ENCODE results near the gene PODN.

Gene PODN

DNA sequence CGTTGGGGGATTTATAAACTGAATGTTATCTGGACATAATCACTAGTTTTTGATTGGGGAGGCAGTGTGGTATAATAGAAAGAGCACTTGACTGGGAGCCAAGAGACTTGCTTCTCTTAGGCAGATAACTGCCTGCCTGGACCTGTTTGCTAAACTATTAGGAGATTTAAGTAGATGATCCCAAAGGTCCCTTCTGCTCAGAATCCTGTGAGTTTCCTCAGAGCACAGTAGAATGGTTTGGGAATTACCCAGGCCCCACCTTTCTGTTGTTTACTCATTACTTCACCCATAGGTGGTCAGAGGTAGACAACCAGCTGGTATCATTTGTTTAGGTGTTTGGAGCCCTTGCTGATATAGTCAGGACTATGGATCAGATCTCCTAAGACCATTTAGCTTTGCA is 10.3 kb upstream of the PODN start:
- no peak for DNase-seq (ENCODE audit: low spot score)

DNA sequence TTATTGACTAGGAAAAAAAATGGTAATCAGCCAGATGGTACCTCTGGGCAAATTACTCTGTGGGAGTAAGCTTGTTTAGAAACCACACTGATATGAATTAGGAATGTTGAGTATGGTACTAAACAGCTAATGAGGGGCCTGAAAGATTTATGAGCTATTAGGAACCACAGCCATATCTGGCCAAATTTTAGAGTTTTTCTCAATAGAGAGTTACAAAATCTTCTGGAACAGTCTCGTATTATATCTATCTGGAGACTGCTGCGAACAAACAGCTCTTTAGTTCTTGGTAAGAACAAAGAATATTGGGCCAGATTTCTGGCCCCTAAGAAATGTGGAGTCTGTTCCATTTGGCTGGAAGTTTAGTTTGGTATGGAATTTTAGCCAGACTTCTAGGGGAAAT is 4.9 kb upstream of the PODN start:
- no peak for DNase-seq (ENCODE audit: low spot score)

DNA sequence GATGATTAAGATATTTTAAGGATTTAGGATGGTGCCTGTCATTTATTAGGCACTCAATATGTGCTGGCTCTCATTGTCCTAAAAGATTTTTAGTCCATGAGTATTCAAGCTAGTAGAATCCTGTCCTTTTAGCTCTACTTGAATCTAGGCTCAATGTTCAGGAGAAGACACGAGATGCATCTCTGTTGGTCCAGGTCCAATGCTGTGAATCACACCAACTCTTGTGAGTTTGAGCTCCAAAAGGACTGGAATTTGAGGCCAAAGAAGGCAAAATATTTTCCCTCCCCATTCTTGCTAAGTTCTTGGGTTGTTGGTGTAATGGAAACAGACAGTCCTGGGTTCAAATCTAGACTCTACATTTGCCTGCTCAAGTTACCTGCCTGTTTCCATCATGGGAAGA is 1.4 kb upstream of the PODN start:
- no peak for DNase-seq (ENCODE audit: low spot score)

DNA sequence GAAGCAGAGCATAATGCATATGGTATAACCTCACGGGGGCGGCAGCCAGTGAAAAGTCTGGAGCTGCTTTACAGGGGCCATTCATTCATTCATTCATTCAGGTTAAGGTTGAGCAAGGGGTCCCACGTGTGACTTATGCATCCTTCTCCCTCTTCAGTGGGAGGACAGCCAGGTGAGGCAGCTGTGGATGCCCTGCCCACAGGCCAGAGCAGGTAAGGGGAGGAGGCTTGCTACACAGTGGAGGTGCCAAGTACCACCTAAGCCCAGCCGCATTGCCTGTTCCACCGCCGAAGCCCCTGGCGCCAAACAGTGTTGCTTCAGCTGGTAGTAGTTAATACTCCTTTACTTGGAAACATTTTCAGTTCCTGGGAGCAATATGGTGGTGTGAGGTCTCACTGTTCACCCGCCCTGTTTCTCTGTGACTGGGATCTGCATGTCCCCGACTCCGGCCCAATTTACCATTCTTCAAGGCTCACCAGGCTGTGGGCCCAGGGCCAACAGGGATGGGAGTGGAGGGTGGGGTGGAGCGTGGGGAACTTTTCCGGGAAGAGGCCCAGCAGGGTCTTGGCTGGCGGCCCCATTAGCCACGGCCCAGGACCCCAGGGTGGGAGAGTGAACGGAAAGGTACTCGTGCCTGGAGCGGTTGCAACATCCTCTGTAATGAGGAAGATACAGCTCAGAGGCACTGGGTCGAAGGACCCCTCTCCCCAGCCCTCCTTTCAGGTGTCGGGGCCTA is 722 bp upstream of the PODN start:
- no peak for DNase-seq (ENCODE audit: low spot score)

GRCh38 chr1:53062708-53063591 is 937 bp downstream of the PODN start:
- no peak for DNase-seq (ENCODE audit: low spot score)

DNA sequence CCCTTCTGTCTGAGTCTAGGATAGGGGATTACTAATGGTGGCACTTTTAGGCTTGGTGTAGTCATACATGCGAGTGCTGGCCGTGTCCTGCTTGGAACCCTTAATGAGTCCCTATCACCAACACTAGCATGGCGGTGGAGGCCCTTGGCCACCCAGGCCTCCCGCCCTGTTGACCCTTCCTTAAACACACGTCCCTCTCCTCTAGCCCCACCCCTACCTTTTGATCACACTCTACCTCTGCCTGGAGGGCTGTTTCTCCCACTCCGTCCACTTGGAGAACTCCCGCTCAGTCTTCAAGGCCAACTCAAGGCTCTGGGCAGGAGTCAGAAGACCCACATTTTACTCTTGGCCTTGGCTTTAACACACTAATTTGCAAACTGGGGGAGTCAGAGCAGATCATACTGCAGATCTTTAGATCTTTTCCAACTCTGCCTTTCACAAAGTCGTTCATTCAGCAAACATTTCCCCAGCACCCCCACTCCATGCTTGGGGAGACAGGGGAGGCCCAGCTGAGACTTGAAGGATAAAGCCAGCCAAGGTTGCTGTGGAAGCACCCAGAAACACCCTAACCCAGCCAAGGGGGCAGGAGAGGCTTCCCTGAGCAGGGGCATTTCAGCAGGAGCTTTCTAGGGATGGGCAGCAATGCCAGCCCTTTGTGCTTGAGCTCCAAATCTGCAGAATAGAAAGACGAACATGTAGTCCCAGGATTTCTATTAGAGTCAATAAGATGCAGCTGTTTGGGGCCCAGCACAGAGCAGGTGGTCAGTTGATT is 1.9 kb downstream of the PODN start:
- no peak for DNase-seq (ENCODE audit: low spot score)

GRCh38 chr1:53065391-53065790 is 3.4 kb downstream of the PODN start:
- no peak for DNase-seq (ENCODE audit: low spot score)

GRCh38 chr1:53066488-53066887 is 4.5 kb downstream of the PODN start:
- no peak for DNase-seq (ENCODE audit: low spot score)

DNA sequence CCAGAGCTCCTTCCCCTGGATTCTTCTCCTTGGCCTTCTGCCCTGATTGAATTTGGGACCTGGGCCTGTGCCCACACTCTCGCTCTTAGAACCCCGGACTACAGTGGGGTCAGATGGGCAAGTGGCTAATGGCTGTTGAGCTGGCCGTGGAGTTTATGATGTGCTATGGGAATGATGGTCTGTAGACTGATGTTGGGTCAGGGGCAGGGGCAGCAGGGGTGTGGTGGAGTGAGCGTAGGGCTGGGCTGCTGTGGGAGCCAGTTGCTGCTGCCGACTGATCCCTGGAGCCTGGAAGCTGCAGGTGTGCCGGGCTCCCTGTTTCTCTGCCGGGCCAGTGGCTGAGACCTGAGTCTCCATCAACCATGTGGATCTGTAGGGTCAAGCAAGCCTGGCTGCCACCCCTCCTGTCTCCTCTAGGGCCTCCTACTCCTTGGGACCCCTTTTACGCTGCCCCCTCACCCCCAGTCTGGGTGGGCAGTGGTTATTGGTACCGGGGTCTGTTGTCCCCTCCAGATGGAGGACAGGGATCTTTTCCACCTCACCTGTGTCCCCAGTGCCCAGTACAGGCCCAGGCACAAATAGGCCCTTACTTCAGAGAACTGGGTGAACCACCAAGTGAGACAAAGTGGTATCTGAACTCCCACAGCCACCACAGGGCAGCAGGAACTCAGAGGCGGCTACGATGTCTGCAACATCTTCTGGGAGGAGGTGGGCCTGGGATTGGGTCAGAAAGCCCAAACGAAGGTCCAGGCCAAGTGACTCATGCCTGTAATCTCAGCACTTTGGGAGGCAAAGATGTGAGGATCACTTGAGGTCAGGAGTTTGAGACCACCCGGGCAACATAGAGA is 5.1 kb downstream of the PODN start:
- no peak for DNase-seq (ENCODE audit: low spot score)

GRCh38 chr1:53067886-53068285 is 5.9 kb downstream of the PODN start:
- DNase-seq (ENCODE audit: low spot score): no peak

DNA sequence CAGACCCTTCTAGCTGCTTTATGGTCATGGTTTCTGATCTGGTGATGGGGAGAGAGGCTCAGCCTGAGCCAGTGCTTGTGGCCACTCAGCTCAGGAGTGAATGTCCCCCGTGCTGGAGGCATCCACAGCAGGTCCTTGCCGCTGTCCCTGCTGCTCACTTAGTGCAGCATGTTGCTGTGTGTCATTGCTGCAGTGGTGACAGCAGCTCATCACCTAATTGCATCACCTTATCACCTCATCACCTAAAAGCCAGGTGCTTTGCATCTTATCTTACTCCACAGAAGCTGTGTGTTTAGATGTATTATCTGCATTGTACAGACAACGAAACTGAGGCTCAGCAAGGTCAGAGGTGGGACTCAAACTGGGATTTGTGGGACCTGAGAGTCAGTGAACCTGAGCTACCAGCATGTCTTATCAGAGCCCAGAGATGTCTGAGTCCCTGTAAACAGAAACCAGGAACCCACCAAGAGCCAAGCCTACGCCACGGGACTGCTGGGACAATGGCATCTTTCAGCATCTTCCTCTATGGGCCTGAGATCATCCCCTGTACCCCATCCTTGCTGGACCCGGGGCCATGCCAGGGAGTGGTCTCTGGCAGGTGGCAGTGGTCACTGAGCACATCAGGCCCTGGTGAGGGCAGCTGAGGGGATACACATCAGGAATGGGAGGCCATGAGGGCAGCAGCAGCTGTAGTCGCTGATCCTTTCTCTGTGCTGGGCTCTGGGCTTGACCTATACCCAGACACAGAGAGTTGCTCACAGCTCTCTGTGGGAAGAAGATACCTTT is 6.5 kb downstream of the PODN start:
- no peak for DNase-seq (ENCODE audit: low spot score)

- no peak for DNase-seq (ENCODE audit: low spot score)
Observed at GRCh38 chr1:53069265-53069662, 7.3 kb downstream of the PODN start.

DNA sequence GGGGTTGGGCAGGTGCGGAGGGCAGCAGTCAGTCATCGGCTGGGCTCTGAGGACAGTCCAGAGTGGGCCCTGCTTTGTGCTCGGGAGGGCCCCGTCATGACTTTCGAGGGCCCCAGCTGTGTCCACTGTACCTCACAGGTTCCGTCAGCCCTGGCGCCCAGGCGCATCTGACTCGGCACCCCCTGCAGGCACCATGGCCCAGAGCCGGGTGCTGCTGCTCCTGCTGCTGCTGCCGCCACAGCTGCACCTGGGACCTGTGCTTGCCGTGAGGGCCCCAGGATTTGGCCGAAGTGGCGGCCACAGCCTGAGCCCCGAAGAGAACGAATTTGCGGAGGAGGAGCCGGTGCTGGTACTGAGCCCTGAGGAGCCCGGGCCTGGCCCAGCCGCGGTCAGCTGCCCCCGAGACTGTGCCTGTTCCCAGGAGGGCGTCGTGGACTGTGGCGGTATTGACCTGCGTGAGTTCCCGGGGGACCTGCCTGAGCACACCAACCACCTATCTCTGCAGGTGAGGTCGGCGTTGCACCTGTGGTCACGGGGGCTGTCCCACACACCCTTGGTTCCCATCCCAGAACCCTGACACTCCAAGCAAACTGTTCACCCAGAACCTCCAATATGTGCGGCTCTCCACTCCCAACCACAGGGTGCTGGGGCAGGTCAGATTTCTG is 7.8 kb downstream of the PODN start:
- DNase-seq (ENCODE audit: low spot score): no peak

- DNase-seq (ENCODE audit: low spot score): no peak
Observed at GRCh38 chr1:53070621-53071020, 8.6 kb downstream of the PODN start.

DNA sequence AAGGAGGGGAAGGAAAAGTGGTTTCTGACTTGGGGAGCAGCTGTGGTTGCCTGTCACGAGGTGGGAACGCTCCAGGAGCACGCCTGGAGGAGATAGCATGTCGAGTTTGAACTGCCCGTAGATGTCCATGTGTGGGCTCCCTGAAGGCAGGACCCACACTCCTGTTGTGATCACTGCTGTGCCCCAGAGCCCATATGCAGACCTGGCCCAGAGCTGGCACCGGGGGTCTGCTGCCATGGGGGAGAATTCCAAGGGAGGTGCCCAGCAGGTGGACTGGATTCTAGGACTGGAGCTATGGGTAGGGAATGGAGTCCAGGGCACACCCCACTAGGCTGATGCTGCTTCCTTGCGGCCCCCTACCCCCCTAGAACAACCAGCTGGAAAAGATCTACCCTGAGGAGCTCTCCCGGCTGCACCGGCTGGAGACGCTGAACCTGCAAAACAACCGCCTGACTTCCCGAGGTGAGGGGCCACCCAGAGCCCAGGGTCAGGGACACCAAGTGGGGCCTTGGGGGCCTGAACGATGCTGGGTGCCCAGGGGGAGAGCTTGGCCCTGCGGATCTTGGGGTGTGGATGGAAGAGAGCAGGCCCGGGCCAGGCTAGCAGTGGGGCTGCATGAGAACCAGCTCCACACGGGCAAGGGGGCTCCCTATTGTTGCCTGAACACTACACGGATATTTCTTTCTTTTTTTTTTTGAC is 9.3 kb downstream of the PODN start:
- DNase-seq (ENCODE audit: low spot score): no peak

GRCh38 chr1:53071915-53072314 is 9.9 kb downstream of the PODN start:
- no peak for DNase-seq (ENCODE audit: low spot score)

- no peak for DNase-seq (ENCODE audit: low spot score)
Observed at GRCh38 chr1:53073287-53073686, 11.3 kb downstream of the PODN start.

- peak; percentile 14 for DNase-seq (ENCODE audit: low spot score)
Observed at GRCh38 chr1:53073868-53074311, 11.9 kb downstream of the PODN start.

- DNase-seq (ENCODE audit: low spot score): no peak
Observed at GRCh38 chr1:53074313-53075154, 12.5 kb downstream of the PODN start.
